Adrenal gland (tissue), 12 donors: ENCODE measurements around the gene TOMM20. TPM values are rescaled to one million over a fixed set of nuclear protein-coding genes. Genes with fewer than 3 reads are reported as not detected.
A peak's percentile ranks its signal among the peaks of the same experiment; 100 is the strongest.

Source experiments
- DNase-seq, 7 donors: peaks; one replicate each; pipeline ENCODE4 v3.0.0-alpha.2; 2019 to 2020
- H3K27ac ChIP-seq, 5 donors: fragments of 200-600 bp; sonication (generic) in 4 of 5; 1 replicate in 3 of 5; 2 replicates in 2 of 5; pipeline versions ENCODE4 v1.5.1 to v1.8.0; 2016 to 2020; ENCODE audit warnings: mild to moderate bottlenecking in 1 of 5
- H3K27me3 ChIP-seq: fragments of 200-600 bp; 2 replicates; pipeline ENCODE4 v1.8.0; 2021
- H3K36me3 ChIP-seq, 2 donors: fragments of 200-600 bp; replicated peaks in 1 of 2; 1 replicate in 1 of 2; 2 replicates in 1 of 2; pipeline versions ENCODE4 v1.5.1 to v1.8.0; 2018 to 2022
- H3K4me1 ChIP-seq, 2 donors: fragments of 200-600 bp; replicated peaks in 1 of 2; 1 replicate in 1 of 2; 2 replicates in 1 of 2; pipeline versions ENCODE4 v1.5.1 to v1.8.0; 2018 to 2021
- H3K4me3 ChIP-seq, 4 donors: fragments of 200-600 bp; sonication (generic) in 3 of 4; one replicate each; pipeline ENCODE4 v1.5.1; 2016 to 2018
- H3K9me3 ChIP-seq, 3 donors: fragments of 200-600 bp; sonication (generic) in 1 of 3; replicated peaks in 1 of 3; 1 replicate in 2 of 3; 2 replicates in 1 of 3; pipeline versions ENCODE4 v1.5.1 to v1.8.0; 2016 to 2021
- CTCF ChIP-seq, 6 experiments: fragments of 450-650 bp in 4 of 6; fragments of 200-600 bp in 2 of 6; sonication (generic) in 1 of 6; IDR thresholded peaks; 1 replicate in 5 of 6; 2 replicates in 1 of 6; pipeline versions ENCODE4 v1.5.1 to v1.8.0; 2016 to 2021; ENCODE audit warnings: antibody characterized with exemption in 6 of 6, mild to moderate bottlenecking in 2 of 6, moderate library complexity in 1 of 6
- POLR2A ChIP-seq, 2 donors: fragments of 450-650 bp; IDR thresholded peaks; one replicate each; pipeline ENCODE4 v1.6.1; 2017; ENCODE audit warnings: antibody characterized with exemption in 2 of 2, mild to moderate bottlenecking in 2 of 2, moderate library complexity in 1 of 2
- WGBS, 4 donors: extraction: QIAGEN DNeasy Blood & Tissue Kit in 2 of 4; methylation state at CpG; one replicate each; pipeline versions ENCODE4 v1.1.5 to v1.1.7; 2013 to 2017; 5-methylcytosine and 5-hydroxymethylcytosine counted together
- intact Hi-C, 2 donors: fragments of 100-400 bp; cut with DNase I; formaldehyde crosslinking; loops; one replicate each; pipeline versions ENCODE4 v1.14.1 to v1.15.0; 2022 to 2023
- polyA plus RNA-seq, 3 donors: library from polyadenylated mRNA; stranded (reverse); fragments of 200-250 nt in 2 of 3; fragments of 350-450 nt in 1 of 3; fragmentation: Illumina TruSeq in 1 of 3; extraction: RNeasy Lipid Tissue Mini Kit (QIAGEN cat#74804) in 1 of 3; gene quantifications; one replicate each; pipeline ENCODE4 v1.2.3, GENCODE V29; 2013 to 2014
- total RNA-seq, 9 donors: library from RNA; depleted of rRNA in 4 of 9; stranded (reverse); fragments of >200 nt in 4 of 9; fragments of 120-200 nt in 1 of 9; fragmentation: NEBNext Ultra II Directional in 1 of 9; extraction: Animal tissue kit (Norgen Biotek cat#: 25700) in 1 of 9; gene quantifications; one replicate each; pipeline versions ENCODE4 v1.1.0 to v1.2.4, GENCODE V29; 2013 to 2023
- donor health status: healthy with polysubstance abuse.
- donor health status: Bipolar disorder and iron deficiency.
- donor health status: DM: yes; HTN: yes; CAD: no.
- donor health status: DM: no; HTN: no; CAD: no.
- donor health status: DM: no; HTN: no; CAD: no.
- donor health status: DM: yes; HTN: yes; CAD: no.

Gene TOMM20
- total and polyA plus RNA-seq, 12 donors = 61.7 to 144 (median 106) TPM

- no peaks in the 10 kb centered on the region for H3K9me3 ChIP-seq
- no peak overlapping the region for H3K4me3 ChIP-seq
- 81 to 86% (median 84%) methylated on average over 6 of the region's 6 CpGs for WGBS, 4 donors
- DNase-seq = peak in 2 of 7 donors; percentile 21 to 52
- H3K27ac ChIP-seq = no peak overlapping the region
- H3K4me1 ChIP-seq = peaks cover 0 to 4% of the 10 kb centered on the region in 2 donors
- H3K27me3 ChIP-seq = no peaks in the 10 kb centered on the region
- H3K36me3 ChIP-seq = peaks cover 0 to 71% of the 10 kb centered on the region in 2 donors
- TF ChIP-seq CTCF (IDR thresholded peaks at IDR 0.05) = no peak
- no peak for TF ChIP-seq POLR2A (IDR thresholded peaks at IDR 0.05)
- intact Hi-C loops = no loop called here
These were observed 16.1 kb downstream of the TOMM20 start for GRCh38 chr1:235112297-235113182.

- no peaks in the 10 kb centered on the region for H3K9me3 ChIP-seq
- no peak overlapping the region for H3K4me3 ChIP-seq
- DNase-seq = no peak
- WGBS, 4 donors = 93 to 100% (median 95%) methylated on average over 3 of the region's 3 CpGs
- TF ChIP-seq CTCF (IDR thresholded peaks at IDR 0.05) (no peak), POLR2A (IDR thresholded peaks at IDR 0.05) (no peak)
- no peak overlapping the region for H3K27ac ChIP-seq
- intact Hi-C loops = no loop called here
- H3K36me3 ChIP-seq = peaks cover 0 to 66% of the 10 kb centered on the region in 2 donors
- peaks cover 0 to 4% of the 10 kb centered on the region in 2 donors for H3K4me1 ChIP-seq
- H3K27me3 ChIP-seq = no peaks in the 10 kb centered on the region
These were observed 17.5 kb downstream of the TOMM20 start for GRCh38 chr1:235111107-235111506.

GRCh38 chr1:235108876-235109275, 19.8 kb downstream of the TOMM20 start:
- intact Hi-C loops = no loop called here
- no peaks in the 10 kb centered on the region for H3K9me3 ChIP-seq
- DNase-seq = peak in 1 of 7 donors; percentile 37
- no peak for TF ChIP-seq CTCF (IDR thresholded peaks at IDR 0.05)
- no peak for TF ChIP-seq POLR2A (IDR thresholded peaks at IDR 0.05)
- H3K27ac ChIP-seq = no peak overlapping the region
- peaks cover 0 to 52% of the 10 kb centered on the region in 2 donors for H3K36me3 ChIP-seq
- WGBS, 4 donors = 93 to 97% (median 94%) methylated on average over 11 of the region's 11 CpGs
- H3K27me3 ChIP-seq = no peaks in the 10 kb centered on the region
- no peak overlapping the region for H3K4me3 ChIP-seq
- H3K4me1 ChIP-seq = peaks cover 0 to 4% of the 10 kb centered on the region in 2 donors

- Histone ChIP-seq H3K36me3 (peaks cover 0 to 46% of the 10 kb centered on the region in 2 donors), H3K4me3 (no peak overlapping the region), H3K4me1 (peaks cover 0 to 4% of the 10 kb centered on the region in 2 donors), H3K27ac (no peak overlapping the region), H3K27me3 (no peaks in the 10 kb centered on the region), H3K9me3 (no peaks in the 10 kb centered on the region)
- intact Hi-C loops = no loop called here
- DNase-seq = peak in 1 of 7 donors; percentile 50
- WGBS, 4 donors = 92 to 100% (median 96%) methylated on average over 1 of the region's 1 CpG
- no peak for TF ChIP-seq POLR2A (IDR thresholded peaks at IDR 0.05)
- no peak for TF ChIP-seq CTCF (IDR thresholded peaks at IDR 0.05)
These were observed 20.4 kb downstream of the TOMM20 start for GRCh38 chr1:235108185-235108593.
